HFF-Myc (cell line): Measurements from ENCODE around the gene SYT1.

Source experiments
- DNase-seq: peaks from one replicate; pipeline ENCODE4 v3.0.0-alpha.2; 2011; ENCODE audit warnings: low read depth; ENCODE audit errors: extremely low read depth
- H3K4me3 ChIP-seq: replicated peaks from 2 replicates; pipeline ENCODE4 v1.5.1; 2011; ENCODE audit warnings: low read depth, mild to moderate bottlenecking, control low read depth, low read length
- TF ChIP-seq, protein P1 (sequence below): IDR thresholded peaks from 2 replicates; pipeline ENCODE4 v1.5.1; 2012; ENCODE audit warnings: mild to moderate bottlenecking, low read depth, low read length, control low read depth; ENCODE audit errors: missing control alignments

Gene SYT1

DNA sequence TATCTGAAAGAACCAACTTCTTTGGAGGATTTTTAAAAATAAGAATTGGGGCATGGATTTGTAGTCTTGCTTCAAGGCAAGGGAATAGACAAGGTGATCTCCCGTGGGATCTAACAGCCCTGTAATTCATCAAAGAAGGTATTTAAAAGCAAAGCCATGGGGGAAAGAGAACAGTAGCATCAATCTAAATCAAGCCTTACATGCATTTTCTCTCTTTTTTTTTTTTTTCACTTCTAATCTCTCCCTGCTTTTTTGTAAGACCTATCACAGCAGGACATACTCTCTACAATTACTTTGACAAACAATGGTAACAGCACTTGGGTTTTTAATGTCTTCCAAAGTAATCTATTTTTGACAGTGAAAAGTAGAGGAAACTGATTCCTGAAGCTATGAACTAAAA lies 458.3 kb downstream of the SYT1 start:
- DNase-seq = no peak
- H3K4me3 ChIP-seq = no peak overlapping the region
- TF ChIP-seq, protein P1, sequence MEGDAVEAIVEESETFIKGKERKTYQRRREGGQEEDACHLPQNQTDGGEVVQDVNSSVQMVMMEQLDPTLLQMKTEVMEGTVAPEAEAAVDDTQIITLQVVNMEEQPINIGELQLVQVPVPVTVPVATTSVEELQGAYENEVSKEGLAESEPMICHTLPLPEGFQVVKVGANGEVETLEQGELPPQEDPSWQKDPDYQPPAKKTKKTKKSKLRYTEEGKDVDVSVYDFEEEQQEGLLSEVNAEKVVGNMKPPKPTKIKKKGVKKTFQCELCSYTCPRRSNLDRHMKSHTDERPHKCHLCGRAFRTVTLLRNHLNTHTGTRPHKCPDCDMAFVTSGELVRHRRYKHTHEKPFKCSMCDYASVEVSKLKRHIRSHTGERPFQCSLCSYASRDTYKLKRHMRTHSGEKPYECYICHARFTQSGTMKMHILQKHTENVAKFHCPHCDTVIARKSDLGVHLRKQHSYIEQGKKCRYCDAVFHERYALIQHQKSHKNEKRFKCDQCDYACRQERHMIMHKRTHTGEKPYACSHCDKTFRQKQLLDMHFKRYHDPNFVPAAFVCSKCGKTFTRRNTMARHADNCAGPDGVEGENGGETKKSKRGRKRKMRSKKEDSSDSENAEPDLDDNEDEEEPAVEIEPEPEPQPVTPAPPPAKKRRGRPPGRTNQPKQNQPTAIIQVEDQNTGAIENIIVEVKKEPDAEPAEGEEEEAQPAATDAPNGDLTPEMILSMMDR = no peak

DNA sequence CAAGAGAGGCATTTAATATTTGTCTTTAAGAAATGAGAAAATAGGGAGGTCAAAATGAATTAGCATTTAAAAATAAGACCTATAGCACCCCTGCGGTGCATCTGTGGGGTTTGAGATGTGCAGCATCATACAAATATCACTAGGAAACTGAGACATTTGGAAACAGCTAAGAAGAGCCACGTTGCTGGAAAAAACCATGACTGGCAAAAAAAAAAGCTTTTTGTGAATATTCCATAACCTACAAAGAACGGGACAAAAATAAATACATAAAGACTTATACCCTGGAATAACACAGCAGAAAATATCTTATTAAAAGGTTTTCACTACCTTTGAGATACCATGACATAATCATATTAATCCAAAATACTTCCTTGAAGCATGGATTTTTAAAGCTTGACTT lies 460.0 kb downstream of the SYT1 start:
- TF ChIP-seq, protein P1 = no peak
- no peak overlapping the region for H3K4me3 ChIP-seq
- DNase-seq = no peak

DNA sequence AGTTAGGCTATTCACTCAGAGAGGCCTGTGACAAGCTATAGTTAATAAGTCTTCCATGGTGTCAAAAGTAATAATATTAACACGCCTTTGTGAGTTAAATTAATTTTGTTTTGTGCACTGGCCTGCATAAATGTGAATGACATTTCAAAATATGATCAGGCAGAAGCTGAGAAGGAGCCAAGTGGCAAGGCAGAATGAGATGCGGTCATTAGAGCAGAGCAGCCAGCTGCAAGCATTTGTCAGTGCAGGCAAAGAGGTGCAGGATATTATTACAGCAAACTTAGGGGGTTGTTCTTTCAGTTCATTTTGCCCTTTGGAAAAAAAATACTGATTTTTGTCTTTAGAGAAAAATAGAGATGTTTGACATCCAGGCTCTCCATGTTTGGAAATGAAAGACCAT lies 461.6 kb downstream of the SYT1 start:
- TF ChIP-seq, protein P1 = no peak
- DNase-seq = no peak
- no peak overlapping the region for H3K4me3 ChIP-seq

DNA sequence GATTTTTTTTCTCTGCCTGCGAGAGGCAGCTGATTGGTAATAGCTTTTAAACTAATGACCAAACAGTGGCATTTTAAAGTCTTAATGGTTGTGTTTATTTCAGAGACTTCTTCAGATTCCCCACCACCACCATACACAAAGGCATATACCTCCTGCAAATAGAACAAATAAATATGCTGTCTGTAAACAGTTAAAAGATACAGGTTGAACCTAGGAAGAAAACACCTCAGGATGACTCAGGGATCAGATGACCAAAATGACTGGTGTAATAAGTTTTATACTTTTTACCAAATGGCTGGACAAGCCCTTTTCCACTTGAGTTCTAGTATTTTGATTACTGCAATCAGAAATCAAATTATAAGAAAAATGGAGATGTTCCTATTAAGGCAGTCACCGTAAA lies 462.1 kb downstream of the SYT1 start:
- TF ChIP-seq, protein P1 = no peak
- no peak overlapping the region for H3K4me3 ChIP-seq
- no peak for DNase-seq

DNA sequence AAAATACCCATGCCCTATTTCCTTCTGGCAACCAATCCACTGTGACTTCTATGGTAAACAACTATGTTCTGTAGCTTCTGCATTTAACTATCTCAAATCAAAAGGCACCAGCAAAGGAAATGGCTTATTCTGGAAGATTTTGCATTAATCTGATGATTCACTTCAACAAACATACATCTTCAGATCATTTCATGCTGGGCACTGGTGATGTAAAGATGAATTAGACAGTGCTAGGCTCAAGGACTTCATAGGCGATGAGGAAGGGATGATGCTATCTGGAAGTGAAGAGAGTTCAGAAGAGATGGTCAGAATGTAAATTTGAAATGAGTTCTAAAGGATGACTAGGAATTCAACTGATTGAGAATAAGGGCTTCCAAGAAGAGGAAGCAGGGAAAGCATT lies 462.9 kb downstream of the SYT1 start:
- H3K4me3 ChIP-seq = no peak overlapping the region
- TF ChIP-seq, protein P1 = no peak
- no peak for DNase-seq

DNA sequence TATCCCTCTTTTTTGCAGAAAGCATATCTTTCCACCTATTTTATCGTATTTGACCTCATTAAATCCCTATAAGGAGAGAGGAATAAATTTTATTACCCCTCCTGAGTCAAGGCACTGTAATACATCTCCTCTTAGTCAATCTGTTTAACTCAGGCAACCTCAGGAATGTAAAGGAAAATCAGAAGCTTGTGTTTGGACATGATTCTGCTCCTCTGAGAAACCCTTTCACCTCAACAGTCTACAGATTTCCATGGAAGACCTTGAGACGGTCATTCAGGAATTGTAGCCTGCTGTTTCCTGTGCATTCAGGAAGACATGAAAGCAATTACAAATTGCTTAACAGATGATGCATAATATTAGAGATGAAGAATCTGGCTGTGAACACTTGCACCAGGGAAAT lies 465.4 kb downstream of the SYT1 start:
- TF ChIP-seq, protein P1 = no peak
- DNase-seq = no peak
- no peak overlapping the region for H3K4me3 ChIP-seq

DNA sequence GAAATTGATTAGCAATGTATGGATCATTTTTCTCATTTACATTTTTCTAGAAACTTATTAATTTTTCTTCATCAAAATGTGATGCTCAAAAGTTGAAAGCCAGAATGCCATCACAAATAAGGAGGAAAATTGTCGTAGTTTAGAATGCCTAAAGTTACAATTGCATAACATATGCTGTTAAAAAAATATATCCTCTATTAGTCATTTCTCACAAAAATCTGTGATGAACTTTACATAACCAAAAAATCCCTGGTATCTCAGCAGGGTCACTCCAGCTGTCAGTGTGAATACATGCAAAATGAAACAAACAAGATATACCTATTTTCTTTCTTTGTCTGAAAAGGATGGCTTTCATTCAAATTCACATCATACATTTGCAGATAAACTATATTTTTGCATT lies 467.3 kb downstream of the SYT1 start:
- H3K4me3 ChIP-seq = no peak overlapping the region
- no peak for DNase-seq
- TF ChIP-seq, protein P1 = no peak
